ENCODE results near the gene TNRC18.

DNA sequence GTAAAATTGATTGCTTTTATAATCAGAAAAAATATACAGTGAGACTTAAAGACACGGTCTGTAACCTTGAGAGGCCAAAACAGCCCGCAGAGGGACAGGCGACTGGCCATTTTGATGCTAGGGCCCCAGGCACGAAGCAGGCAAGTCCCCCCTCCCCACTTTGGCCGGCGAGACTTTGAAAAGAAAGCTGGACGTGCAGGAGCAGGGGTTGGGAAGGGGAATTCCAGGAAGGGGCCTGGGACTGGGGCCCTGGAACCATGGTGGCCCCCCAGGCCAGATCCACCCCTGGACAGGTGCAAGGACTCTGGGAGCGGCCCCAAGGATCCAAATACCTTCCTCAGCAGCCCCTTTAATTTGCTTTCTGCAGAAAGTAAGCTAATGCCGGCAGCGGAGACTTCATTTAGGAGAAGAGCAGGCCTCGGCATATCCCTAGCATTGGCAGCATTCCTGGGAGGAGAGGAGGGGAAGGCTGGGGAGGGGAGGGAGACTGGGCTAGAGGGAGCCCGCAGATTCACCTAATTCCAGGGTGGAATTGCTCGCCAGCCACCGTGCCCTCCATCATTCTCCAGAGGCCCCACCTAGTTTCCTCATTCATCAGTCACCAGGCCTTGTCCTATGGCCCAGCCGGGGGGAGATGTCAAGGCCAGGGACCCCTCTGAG is 24.9 kb upstream of the TNRC18 start:
- TF ChIP-seq, protein P1, sequence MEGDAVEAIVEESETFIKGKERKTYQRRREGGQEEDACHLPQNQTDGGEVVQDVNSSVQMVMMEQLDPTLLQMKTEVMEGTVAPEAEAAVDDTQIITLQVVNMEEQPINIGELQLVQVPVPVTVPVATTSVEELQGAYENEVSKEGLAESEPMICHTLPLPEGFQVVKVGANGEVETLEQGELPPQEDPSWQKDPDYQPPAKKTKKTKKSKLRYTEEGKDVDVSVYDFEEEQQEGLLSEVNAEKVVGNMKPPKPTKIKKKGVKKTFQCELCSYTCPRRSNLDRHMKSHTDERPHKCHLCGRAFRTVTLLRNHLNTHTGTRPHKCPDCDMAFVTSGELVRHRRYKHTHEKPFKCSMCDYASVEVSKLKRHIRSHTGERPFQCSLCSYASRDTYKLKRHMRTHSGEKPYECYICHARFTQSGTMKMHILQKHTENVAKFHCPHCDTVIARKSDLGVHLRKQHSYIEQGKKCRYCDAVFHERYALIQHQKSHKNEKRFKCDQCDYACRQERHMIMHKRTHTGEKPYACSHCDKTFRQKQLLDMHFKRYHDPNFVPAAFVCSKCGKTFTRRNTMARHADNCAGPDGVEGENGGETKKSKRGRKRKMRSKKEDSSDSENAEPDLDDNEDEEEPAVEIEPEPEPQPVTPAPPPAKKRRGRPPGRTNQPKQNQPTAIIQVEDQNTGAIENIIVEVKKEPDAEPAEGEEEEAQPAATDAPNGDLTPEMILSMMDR (IDR thresholded peaks at IDR 0.05) = no peak
- TF ChIP-seq EP300 (IDR thresholded peaks at IDR 0.05) = no peak
- no peak for TF ChIP-seq POLR2A (IDR thresholded peaks at IDR 0.05)
